HCT116 (cell line): Measurements from ENCODE around the gene TEAD1. TPM values are rescaled to one million over a fixed set of nuclear protein-coding genes. Genes with fewer than 3 reads are reported as not detected.
A peak's percentile ranks its signal among the peaks of the same experiment; 100 is the strongest.

ENCODE experiments used
- ATAC-seq: fragments of 200-7000 bp; cut with Tn5 transposase; 2 replicates; pipeline ENCODE4 v1.9.1; 2020; ENCODE audit warnings: mild to moderate bottlenecking, moderate library complexity
- BruUV-seq: library from RNA; stranded (reverse); fragments of 400-500 nt; replicated peaks from 2 replicates; lab custom pipeline; 2021; lab: Mats Ljungman, UMichigan
- CTCF ChIA-PET: fragments of 300-600 bp; sonication (Branson Sonifier 250); formaldehyde crosslinking; loops from one replicate; lab custom pipeline; 2021; ENCODE audit warnings: antibody characterized with exemption; lab: Charles Lee
- POLR2A ChIA-PET: fragments of 300-600, 350-600 bp; sonication (Branson Sonifier 250); formaldehyde crosslinking; loops from one replicate; lab custom pipeline; 2021; ENCODE audit warnings: antibody characterized with exemption; lab: Charles Lee
- RAD21 ChIA-PET, 2 experiments: fragments of 300-600 bp; sonication (Branson Sonifier 250); formaldehyde crosslinking; loops; one replicate each; lab custom pipeline; 2023; ENCODE audit warnings: low total read pairs in 2 of 2; ENCODE audit not compliant: uncharacterized antibody in 2 of 2, unreplicated experiment in 2 of 2, low non-redundant PET in 1 of 2; lab: Charles Lee
- DNase-seq: peaks from one replicate; pipeline ENCODE4 v3.0.0-alpha.2; 2010; ENCODE audit warnings: low read depth, low spot score
- H2AFZ ChIP-seq: fragments of 200-600 bp; shearing (Covaris generic), sonication (generic); 2 replicates; pipeline ENCODE4 v1.6.1; 2017; ENCODE audit warnings: low read depth, mixed run types, mixed read lengths, antibody characterized with exemption, low read length; ENCODE audit not compliant: poor library complexity, severe bottlenecking
- H3K27ac ChIP-seq: 2 replicates; pipeline ENCODE4 v1.5.1; 2012; ENCODE audit warnings: low read depth, low read length
- H3K27me3 ChIP-seq: fragments of 200-600 bp; sonication (generic); 2 replicates; pipeline ENCODE4 v1.6.1; 2016; ENCODE audit warnings: mixed run types, low read length, mixed read lengths; ENCODE audit not compliant: insufficient read depth
- H3K36me3 ChIP-seq, 2 experiments: fragments of 200-500 bp in 1 of 2; fragments of 200-600 bp in 1 of 2; sonication (Bioruptor generic) in 1 of 2; sonication (generic) in 1 of 2; 2 replicates each; pipeline versions ENCODE4 v1.5.1 to v1.6.1; 2014 to 2016; ENCODE audit warnings: low read length in 2 of 2, inconsistent platforms in 1 of 2, mixed read lengths in 1 of 2, mixed run types in 1 of 2; ENCODE audit not compliant: insufficient read depth in 2 of 2, control insufficient read depth in 1 of 2
- H3K4me1 ChIP-seq, 2 experiments: fragments of 200-600 bp in 1 of 2; sonication (generic) in 1 of 2; 2 replicates each; pipeline versions ENCODE4 v1.5.1 to v1.6.1; 2012 to 2017; ENCODE audit warnings: low read length in 2 of 2, inconsistent platforms in 1 of 2, mild to moderate bottlenecking in 1 of 2, mixed read lengths in 1 of 2, mixed run types in 1 of 2, moderate library complexity in 1 of 2; ENCODE audit not compliant: insufficient read depth in 2 of 2, control insufficient read depth in 1 of 2
- H3K4me2 ChIP-seq: fragments of 200-600 bp; sonication (generic); 2 replicates; pipeline ENCODE4 v1.6.1; 2017; ENCODE audit warnings: mixed run types, low read length, mixed read lengths
- H3K4me3 ChIP-seq, 2 experiments: fragments of 200-600 bp in 1 of 2; sonication (generic) in 1 of 2; replicated peaks in 1 of 2; 2 replicates each; pipeline ENCODE4 v1.5.1; 2011 to 2016; ENCODE audit warnings: low read length in 2 of 2, control low read depth in 1 of 2, low read depth in 1 of 2, mild to moderate bottlenecking in 1 of 2, mixed read lengths in 1 of 2, mixed run types in 1 of 2
- H3K79me2 ChIP-seq: fragments of 200-600 bp; sonication (generic); 2 replicates; pipeline ENCODE4 v1.6.1; 2017; ENCODE audit warnings: mild to moderate bottlenecking, mixed run types, low read length, moderate library complexity, mixed read lengths; ENCODE audit not compliant: insufficient read depth
- H3K9ac ChIP-seq: fragments of 200-600 bp; sonication (generic); 2 replicates; pipeline ENCODE4 v1.6.1; 2016; ENCODE audit warnings: low read length, mixed read lengths
- H3K9me2 ChIP-seq: fragments of 200-600 bp; sonication (generic), shearing (Covaris generic); 2 replicates; pipeline ENCODE4 v1.6.1; 2017; ENCODE audit warnings: mixed run types, mild to moderate bottlenecking, moderate library complexity; ENCODE audit not compliant: insufficient read depth
- H3K9me3 ChIP-seq, 2 experiments: fragments of 200-500 bp in 1 of 2; fragments of 200-600 bp in 1 of 2; sonication (Bioruptor generic) in 1 of 2; sonication (generic) in 1 of 2; 2 replicates each; pipeline ENCODE4 v1.6.1; 2014 to 2017; ENCODE audit warnings: low read length in 2 of 2, mixed read lengths in 2 of 2, inconsistent platforms in 1 of 2, low read depth in 1 of 2, mild to moderate bottlenecking in 1 of 2, mixed run types in 1 of 2, moderate library complexity in 1 of 2; ENCODE audit not compliant: control insufficient read depth in 1 of 2, insufficient read depth in 1 of 2
- H4K20me1 ChIP-seq: fragments of 200-600 bp; sonication (generic), shearing (Covaris generic); 2 replicates; pipeline ENCODE4 v1.6.1; 2017; ENCODE audit warnings: mixed run types, mild to moderate bottlenecking, moderate library complexity; ENCODE audit not compliant: insufficient read depth
- CBX3 ChIP-seq: IDR thresholded peaks from 2 replicates; pipeline ENCODE4 v1.6.1; 2012; ENCODE audit warnings: low read depth
- EGR1 ChIP-seq: IDR thresholded peaks from 2 replicates; pipeline ENCODE4 v1.6.1; 2012; ENCODE audit warnings: low read depth
- EZH2phosphoT487 ChIP-seq: fragments of 200-600 bp; IDR thresholded peaks from 2 replicates; pipeline ENCODE4 v1.6.1; 2018; ENCODE audit warnings: antibody characterized with exemption, borderline replicate concordance
- SRF ChIP-seq: IDR thresholded peaks from 2 replicates; pipeline ENCODE4 v1.6.1; 2012; ENCODE audit warnings: low read depth
- YY1 ChIP-seq: IDR thresholded peaks from 2 replicates; pipeline ENCODE4 v1.6.1; 2011; ENCODE audit warnings: low read length, low read depth, moderate library complexity, mild to moderate bottlenecking; ENCODE audit not compliant: insufficient replicate concordance; ENCODE audit errors: extremely low read depth
- ZFX ChIP-seq: fragments of 450-650 bp; IDR thresholded peaks from 2 replicates; pipeline ENCODE4 v1.6.1; 2017
- intact Hi-C: fragments of 100-400 bp; cut with micrococcal nuclease; formaldehyde crosslinking; loops from 2 replicates; pipeline ENCODE4 v1.10.0; 2022
- total RNA-seq: library from RNA; stranded (reverse); gene quantifications from one replicate; pipeline ENCODE4 v1.2.1, GENCODE V29; 2021; ENCODE audit not compliant: unreplicated experiment

TEAD1 gene
- total RNA-seq, 1 experiment from 2014 or later: 103 TPM

GRCh38 chr11:12640355-12640754, 33.9 kb upstream of the TEAD1 start:
- Histone ChIP-seq H3K9ac (no peak overlapping the region), H2AFZ (no peak overlapping the region), H3K4me3 (no peak overlapping the region), H3K36me3 (no peaks in the 10 kb centered on the region), H3K4me1 (peaks cover 6 to 12% of the 10 kb centered on the region in 2 experiments; a peak in 2 of 4 replicates), H3K27ac (no peak overlapping the region), H3K27me3 (no peaks in the 10 kb centered on the region), H3K4me2 (no peak overlapping the region), H3K9me3 (no peaks in the 10 kb centered on the region), H3K79me2 (no peaks in the 10 kb centered on the region), H3K9me2 (no peaks in the 10 kb centered on the region), H4K20me1 (no peaks in the 10 kb centered on the region)
- DNase-seq (no peak), ATAC-seq (no peak)
- BruUV-seq: no TSS peak
- ChIA-PET RAD21 (no interaction called here), POLR2A (no interaction called here), CTCF (interaction anchor here (1.4 kb wide), 1 partner anchor 41 kb away, joined by 4 read pairs; no protein-coding TSS in a partner anchor)
- TF ChIP-seq SRF (no peak), YY1 (no peak), EGR1 (no peak), EZH2phosphoT487 (no peak), ZFX (no peak)
- intact Hi-C loops: no loop called here

- ChIA-PET RAD21 (no interaction called here), POLR2A (interaction anchor here (1.0 kb wide), 1 partner anchor 32 kb away, joined by 3 read pairs; no protein-coding TSS in a partner anchor), CTCF (interaction anchor here (1.4 kb wide), 1 partner anchor 42 kb away, joined by 4 read pairs; no protein-coding TSS in a partner anchor)
- no peaks in the 10 kb centered on the region for H3K36me3 ChIP-seq
- peak overlapping the region; percentile 97 for H2AFZ ChIP-seq
- TF ChIP-seq EZH2phosphoT487 (no peak), CBX3 (0 out of 2 replicates have a peak, but pooled peaks have one; percentile 29)
- peaks cover 6 to 12% of the 10 kb centered on the region in 2 experiments; a peak in 2 of 4 replicates for H3K4me1 ChIP-seq
- no TSS peak for BruUV-seq
- H3K9me3 ChIP-seq: no peaks in the 10 kb centered on the region
- H3K79me2 ChIP-seq: no peaks in the 10 kb centered on the region
- no peak overlapping the region for H3K9ac ChIP-seq
- ATAC-seq (peak; percentile 17; the same call in 1 of the 2 replicates), DNase-seq (no peak)
- H4K20me1 ChIP-seq: no peaks in the 10 kb centered on the region
- peak overlapping the region; percentile 8; the same call in 1 of the 2 replicates for H3K4me2 ChIP-seq
- H3K27me3 ChIP-seq: no peaks in the 10 kb centered on the region
- no peak overlapping the region for H3K27ac ChIP-seq
- intact Hi-C loops: no loop called here
- H3K9me2 ChIP-seq: no peaks in the 10 kb centered on the region
- H3K4me3 ChIP-seq: no peak overlapping the region
Observed at GRCh38 chr11:12640926-12641849, 33.0 kb upstream of the TEAD1 start.
